GM12891 (cell line): Measurements from ENCODE around the gene GRN.

Source experiments
- POLR2A ChIP-seq: IDR thresholded peaks from 2 replicates; pipeline ENCODE4 v1.6.1; 2011; ENCODE audit warnings: low read depth, low read length, control low read depth
- POLR2AphosphoS5 ChIP-seq: IDR thresholded peaks from 2 replicates; pipeline ENCODE4 v1.6.1; 2011; ENCODE audit warnings: low read depth, low read length, control low read depth
- POU2F2 ChIP-seq: IDR thresholded peaks from 2 replicates; pipeline ENCODE4 v1.6.1; 2011; ENCODE audit warnings: low read depth, mild to moderate bottlenecking, control low read depth, low read length, moderate library complexity
- TAF1 ChIP-seq: IDR thresholded peaks from 2 replicates; pipeline ENCODE4 v1.6.1; 2011; ENCODE audit warnings: low read depth, low read length, control low read depth

- TF ChIP-seq POLR2A: no peak
- no peak for TF ChIP-seq TAF1
- no peak for TF ChIP-seq POLR2AphosphoS5
- TF ChIP-seq POU2F2: no peak
Observed at GRCh38 chr17:44386182-44386525, 41.1 kb downstream of the GRN start.
